Loucy (cell line): Measurements from ENCODE around the gene PRICKLE2.

Experiments
- H2AFZ ChIP-seq: fragments of 200-600 bp; sonication (generic); 2 replicates; pipeline ENCODE4 v1.6.0; 2016; ENCODE audit warnings: antibody characterized with exemption, mild to moderate bottlenecking, low read length, moderate library complexity
- H3F3A ChIP-seq: fragments of 200-600 bp; 2 replicates; pipeline ENCODE4 v1.6.0; 2016; ENCODE audit warnings: antibody characterized with exemption, low read depth, mild to moderate bottlenecking
- H3K27me3 ChIP-seq: fragments of 200-600 bp; sonication (generic); 2 replicates; pipeline ENCODE4 v1.6.1; 2014; ENCODE audit warnings: low read length, mild to moderate bottlenecking; ENCODE audit not compliant: insufficient read depth, poor library complexity, severe bottlenecking
- H3K36me3 ChIP-seq: fragments of 200-600 bp; sonication (generic); 2 replicates; pipeline ENCODE4 v1.6.1; 2016; ENCODE audit warnings: low read length; ENCODE audit not compliant: insufficient read depth
- H3K4me1 ChIP-seq: fragments of 200-600 bp; sonication (generic); 2 replicates; pipeline ENCODE4 v1.5.1; 2014; ENCODE audit warnings: low read length, mild to moderate bottlenecking; ENCODE audit not compliant: insufficient read depth, poor library complexity, severe bottlenecking
- H3K4me2 ChIP-seq: fragments of 200-600 bp; sonication (generic); 2 replicates; pipeline ENCODE4 v1.6.0; 2014; ENCODE audit warnings: antibody characterized with exemption, low read length, low read depth, mild to moderate bottlenecking; ENCODE audit not compliant: poor library complexity, severe bottlenecking
- H3K4me3 ChIP-seq: fragments of 200-600 bp; sonication (generic); 2 replicates; pipeline ENCODE4 v1.5.1; 2014; ENCODE audit warnings: low read length, mild to moderate bottlenecking, mixed read lengths; ENCODE audit not compliant: poor library complexity, severe bottlenecking
- H3K79me2 ChIP-seq: fragments of 200-600 bp; sonication (generic); 2 replicates; pipeline ENCODE4 v1.6.1; 2014; ENCODE audit warnings: low read length; ENCODE audit not compliant: insufficient read depth
- H3K9ac ChIP-seq: fragments of 200-600 bp; sonication (generic); 2 replicates; pipeline ENCODE4 v1.6.0; 2014; ENCODE audit warnings: mild to moderate bottlenecking, low read depth, low read length, moderate library complexity; ENCODE audit not compliant: poor library complexity, severe bottlenecking
- H3K9me2 ChIP-seq: fragments of 200-600 bp; sonication (generic); replicated peaks from 2 replicates; pipeline ENCODE4 v1.6.1; 2016; ENCODE audit warnings: low read depth, low read length, mixed read lengths
- H3K9me3 ChIP-seq: fragments of 200-600 bp; sonication (generic); 2 replicates; pipeline ENCODE4 v1.6.1; 2014; ENCODE audit warnings: mild to moderate bottlenecking, antibody characterized with exemption, low read length, low read depth; ENCODE audit not compliant: insufficient read depth
- H4K20me1 ChIP-seq: fragments of 200-600 bp; sonication (generic); 2 replicates; pipeline ENCODE4 v1.6.0; 2014; ENCODE audit warnings: antibody characterized with exemption, low read length, mild to moderate bottlenecking; ENCODE audit not compliant: insufficient read depth, poor library complexity, severe bottlenecking
- EZH2phosphoT487 ChIP-seq: fragments of 200-600 bp; IDR thresholded peaks from 2 replicates; pipeline ENCODE4 v1.6.1; 2018; ENCODE audit warnings: antibody characterized with exemption, mild to moderate bottlenecking, moderate library complexity, borderline replicate concordance
- TF ChIP-seq, protein P1 (sequence below): fragments of 200-600 bp; sonication (generic); conservative IDR thresholded peaks from 2 replicates; pipeline ENCODE4 v1.5.1; 2014; ENCODE audit warnings: mild to moderate bottlenecking, antibody characterized with exemption, low read length

Gene PRICKLE2

DNA sequence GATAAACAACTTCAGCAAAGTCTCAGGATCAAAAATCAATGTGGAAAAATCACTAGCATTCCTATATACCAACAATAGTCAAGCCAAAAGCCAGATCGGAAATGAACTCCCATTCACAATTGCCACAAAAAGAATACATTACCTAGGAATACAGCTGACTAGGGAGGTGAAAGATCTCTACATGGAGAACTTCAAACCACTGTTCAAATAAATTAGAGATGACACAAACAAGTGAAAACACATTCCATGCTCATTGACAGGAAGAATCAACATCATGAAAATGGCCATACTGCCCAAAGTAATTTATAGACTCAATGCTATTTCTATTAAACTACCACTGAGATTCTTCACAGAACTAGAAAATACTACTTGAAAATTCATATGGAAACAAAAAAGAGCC is 107.8 kb downstream of the PRICKLE2 start:
- TF ChIP-seq, protein P1, sequence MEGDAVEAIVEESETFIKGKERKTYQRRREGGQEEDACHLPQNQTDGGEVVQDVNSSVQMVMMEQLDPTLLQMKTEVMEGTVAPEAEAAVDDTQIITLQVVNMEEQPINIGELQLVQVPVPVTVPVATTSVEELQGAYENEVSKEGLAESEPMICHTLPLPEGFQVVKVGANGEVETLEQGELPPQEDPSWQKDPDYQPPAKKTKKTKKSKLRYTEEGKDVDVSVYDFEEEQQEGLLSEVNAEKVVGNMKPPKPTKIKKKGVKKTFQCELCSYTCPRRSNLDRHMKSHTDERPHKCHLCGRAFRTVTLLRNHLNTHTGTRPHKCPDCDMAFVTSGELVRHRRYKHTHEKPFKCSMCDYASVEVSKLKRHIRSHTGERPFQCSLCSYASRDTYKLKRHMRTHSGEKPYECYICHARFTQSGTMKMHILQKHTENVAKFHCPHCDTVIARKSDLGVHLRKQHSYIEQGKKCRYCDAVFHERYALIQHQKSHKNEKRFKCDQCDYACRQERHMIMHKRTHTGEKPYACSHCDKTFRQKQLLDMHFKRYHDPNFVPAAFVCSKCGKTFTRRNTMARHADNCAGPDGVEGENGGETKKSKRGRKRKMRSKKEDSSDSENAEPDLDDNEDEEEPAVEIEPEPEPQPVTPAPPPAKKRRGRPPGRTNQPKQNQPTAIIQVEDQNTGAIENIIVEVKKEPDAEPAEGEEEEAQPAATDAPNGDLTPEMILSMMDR: no peak
- TF ChIP-seq EZH2phosphoT487: no peak

DNA sequence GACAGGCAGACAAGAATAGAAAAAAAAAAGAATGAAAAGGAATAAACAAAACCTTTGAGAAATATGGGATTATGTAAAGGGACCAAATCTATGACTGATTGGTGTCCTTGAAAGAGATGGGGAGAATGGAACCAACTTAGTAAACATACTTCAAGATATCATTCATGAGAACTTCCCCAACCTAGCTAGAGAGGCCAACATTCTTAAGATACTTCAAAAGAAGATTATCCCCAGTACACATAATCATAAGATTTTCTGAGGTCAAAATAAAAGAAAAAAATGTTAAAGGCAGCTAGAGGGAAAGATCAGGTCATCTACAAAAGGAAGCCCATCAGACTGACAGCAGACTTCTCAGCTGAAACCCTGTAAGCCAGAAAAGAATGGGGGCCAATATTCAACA is 110.6 kb downstream of the PRICKLE2 start:
- H4K20me1 ChIP-seq: no peaks in the 10 kb centered on the region

More for the DNA sequence above, 107.8 kb downstream of the PRICKLE2 start:
- Histone ChIP-seq H3K4me3 (no peak overlapping the region), H4K20me1 (no peaks in the 10 kb centered on the region), H3K36me3 (no peaks in the 10 kb centered on the region), H3K9ac (no peak overlapping the region), H3K79me2 (no peaks in the 10 kb centered on the region), H3K27me3 (no peaks in the 10 kb centered on the region), H3K4me2 (no peak overlapping the region), H2AFZ (no peak overlapping the region), H3K4me1 (no peaks in the 10 kb centered on the region), H3K9me2 (no peaks in the 10 kb centered on the region), H3F3A (no peaks in the 10 kb centered on the region), H3K9me3 (no peaks in the 10 kb centered on the region)

DNA sequence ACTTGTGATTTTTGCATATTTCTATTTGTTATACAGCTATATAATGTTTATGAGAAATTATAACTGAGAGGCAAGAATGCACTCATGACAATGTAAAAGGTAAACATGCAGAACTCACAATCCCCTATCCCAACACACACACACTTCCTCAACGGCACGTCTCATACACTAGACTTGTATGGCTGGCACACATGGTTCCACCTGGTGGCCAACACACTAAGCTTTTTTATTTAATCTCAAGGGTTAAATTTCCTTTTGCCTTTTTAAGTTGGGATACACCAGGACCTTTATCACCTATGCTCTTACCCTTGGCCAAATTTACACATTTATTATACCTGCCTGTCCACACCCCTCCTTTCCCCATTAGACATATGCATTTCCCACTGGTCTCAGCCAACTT is 113.4 kb downstream of the PRICKLE2 start:
- Histone ChIP-seq H3K4me2 (no peak overlapping the region), H4K20me1 (no peaks in the 10 kb centered on the region), H3F3A (no peaks in the 10 kb centered on the region), H3K9ac (no peak overlapping the region), H3K4me3 (no peak overlapping the region), H3K4me1 (no peaks in the 10 kb centered on the region), H3K79me2 (no peaks in the 10 kb centered on the region), H2AFZ (no peak overlapping the region), H3K27me3 (no peaks in the 10 kb centered on the region), H3K9me3 (0 out of 2 replicates have a peak, but pooled peaks cover 3% of the 10 kb centered on the region), H3K36me3 (no peaks in the 10 kb centered on the region), H3K9me2 (no peaks in the 10 kb centered on the region)
- no peak for TF ChIP-seq EZH2phosphoT487
- TF ChIP-seq, protein P1: no peak

More for the DNA sequence above, 110.6 kb downstream of the PRICKLE2 start:
- Histone ChIP-seq H3K9me3 (0 out of 2 replicates have a peak, but pooled peaks cover 3% of the 10 kb centered on the region), H3K9me2 (no peaks in the 10 kb centered on the region), H2AFZ (no peak overlapping the region), H3K27me3 (no peaks in the 10 kb centered on the region), H3K4me1 (no peaks in the 10 kb centered on the region), H3K79me2 (no peaks in the 10 kb centered on the region), H3K36me3 (no peaks in the 10 kb centered on the region), H3K9ac (no peak overlapping the region), H3K4me3 (no peak overlapping the region), H3K4me2 (no peak overlapping the region), H3F3A (no peaks in the 10 kb centered on the region)
- no peak for TF ChIP-seq EZH2phosphoT487
- TF ChIP-seq, protein P1: no peak
